ENCODE data around the gene DDX1. TPM values are rescaled to one million over a fixed set of nuclear protein-coding genes. Genes with fewer than 3 reads are reported as not detected.
"Not testable (repeated sequence)": the region's sequence is repeated elsewhere in the genome, so short reads cannot be mapped to it uniquely, and the experiment has no call there.

The DDX1 gene
- total RNA-seq = 167 TPM
- long read RNA-seq, transcript DDX1-201 (26 exons, 2,739 nt) = major isoform, 300 of 375 reads
- long read RNA-seq, partial matches to known transcripts = 52 of 375 reads
- long read RNA-seq, other reads (novel, unspliced or antisense) = 23 of 375 reads

DNA sequence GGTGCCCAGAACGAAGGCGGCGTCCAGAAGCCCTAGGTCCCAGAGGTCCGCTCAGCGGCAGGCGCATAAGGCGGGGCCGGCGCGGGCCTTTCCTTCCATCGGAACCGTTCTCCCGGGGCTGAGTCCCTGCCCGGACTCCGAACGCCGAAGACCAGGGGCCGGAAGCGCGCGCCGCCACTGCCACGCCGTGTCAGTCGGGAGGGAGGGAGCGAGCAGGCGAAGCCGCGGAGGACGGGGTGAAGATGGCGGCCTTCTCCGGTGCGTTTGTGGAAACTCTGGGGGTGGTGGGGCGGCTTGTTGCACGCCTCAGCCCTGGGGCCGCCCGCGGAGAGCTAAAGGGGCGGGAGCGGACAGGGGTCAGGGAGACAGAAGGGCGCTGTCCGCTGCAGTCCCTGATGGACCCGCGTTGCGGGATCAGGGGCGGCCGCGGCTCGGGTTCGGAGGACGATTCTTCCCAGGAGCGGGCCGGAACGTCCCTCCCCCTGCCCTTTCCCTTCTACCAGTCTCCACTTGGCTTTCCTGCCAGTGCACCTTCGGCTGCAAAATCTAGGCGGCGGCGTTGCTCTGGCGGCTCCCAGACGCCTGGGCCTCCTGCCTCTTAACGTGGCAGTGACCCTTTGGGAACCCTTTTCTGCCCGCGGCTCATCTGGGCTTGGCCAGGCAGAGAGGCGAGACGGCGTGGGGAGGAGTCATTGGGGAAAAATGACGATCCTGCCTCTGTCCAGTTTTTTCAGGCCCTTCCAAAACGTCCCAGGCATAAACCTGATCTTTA, at the start of gene DDX1:
Gene DDX1, plus strand, starts transcription at position 177 of the 772 bp plus-strand sequence. Its CDS starts 66 bp downstream, at position 243.
- intact Hi-C loops (cut with micrococcal nuclease) = no loop called here
- DNase-seq (peak; percentile 91), ATAC-seq (peak; percentile 94)

DNA sequence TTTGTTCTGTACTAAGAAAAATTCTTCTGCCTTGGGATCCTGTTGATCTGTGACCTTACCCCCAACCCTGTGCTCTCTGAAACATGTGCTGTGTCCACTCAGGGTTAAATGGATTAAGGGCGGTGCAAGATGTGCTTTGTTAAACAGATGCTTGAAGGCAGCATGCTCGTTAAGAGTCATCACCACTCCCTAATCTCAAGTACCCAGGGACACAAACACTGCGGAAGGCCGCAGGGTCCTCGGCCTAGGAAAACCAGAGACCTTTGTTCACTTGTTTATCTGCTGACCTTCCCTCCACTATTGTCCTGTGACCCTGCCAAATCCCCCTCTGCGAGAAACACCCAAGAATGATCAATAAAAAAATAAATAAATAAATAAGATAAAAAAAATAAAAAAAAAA, 49.4 kb upstream of the DDX1 start:
- DNase-seq; intact Hi-C loops (cut with micrococcal nuclease): not testable (repeated sequence)
- peak; percentile 54 for ATAC-seq

GRCh38 chr2:15543053-15543452, 48.6 kb upstream of the DDX1 start:
- intact Hi-C loops (cut with micrococcal nuclease) = no loop called here
- DNase-seq (no peak), ATAC-seq (peak; percentile 46)

- intact Hi-C loops (cut with micrococcal nuclease) = no loop called here
- ATAC-seq = no peak
- no peak for DNase-seq
These were observed 48.1 kb upstream of the DDX1 start for GRCh38 chr2:15543541-15543940.

DNA sequence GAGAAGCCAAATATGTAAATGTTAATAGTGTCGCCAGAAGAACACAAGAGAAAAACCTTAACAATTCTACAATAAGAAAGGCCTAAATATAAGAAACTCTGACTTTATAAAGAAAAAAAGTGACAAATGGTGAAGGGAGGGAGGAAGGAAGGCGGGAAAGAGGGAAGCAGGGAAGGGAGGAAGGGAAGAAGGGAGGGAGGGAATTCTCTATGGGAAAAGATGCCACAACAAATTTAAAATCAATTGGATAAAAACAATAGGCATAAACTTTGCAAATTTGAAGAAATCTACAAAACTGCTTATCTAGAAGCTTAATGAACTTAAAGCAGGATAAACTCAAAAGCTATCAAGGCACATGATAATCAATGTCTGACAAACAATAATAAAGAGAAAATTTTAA, 47.4 kb upstream of the DDX1 start:
- intact Hi-C loops (cut with micrococcal nuclease) = no loop called here
- DNase-seq (no peak), ATAC-seq (no peak)

DNA sequence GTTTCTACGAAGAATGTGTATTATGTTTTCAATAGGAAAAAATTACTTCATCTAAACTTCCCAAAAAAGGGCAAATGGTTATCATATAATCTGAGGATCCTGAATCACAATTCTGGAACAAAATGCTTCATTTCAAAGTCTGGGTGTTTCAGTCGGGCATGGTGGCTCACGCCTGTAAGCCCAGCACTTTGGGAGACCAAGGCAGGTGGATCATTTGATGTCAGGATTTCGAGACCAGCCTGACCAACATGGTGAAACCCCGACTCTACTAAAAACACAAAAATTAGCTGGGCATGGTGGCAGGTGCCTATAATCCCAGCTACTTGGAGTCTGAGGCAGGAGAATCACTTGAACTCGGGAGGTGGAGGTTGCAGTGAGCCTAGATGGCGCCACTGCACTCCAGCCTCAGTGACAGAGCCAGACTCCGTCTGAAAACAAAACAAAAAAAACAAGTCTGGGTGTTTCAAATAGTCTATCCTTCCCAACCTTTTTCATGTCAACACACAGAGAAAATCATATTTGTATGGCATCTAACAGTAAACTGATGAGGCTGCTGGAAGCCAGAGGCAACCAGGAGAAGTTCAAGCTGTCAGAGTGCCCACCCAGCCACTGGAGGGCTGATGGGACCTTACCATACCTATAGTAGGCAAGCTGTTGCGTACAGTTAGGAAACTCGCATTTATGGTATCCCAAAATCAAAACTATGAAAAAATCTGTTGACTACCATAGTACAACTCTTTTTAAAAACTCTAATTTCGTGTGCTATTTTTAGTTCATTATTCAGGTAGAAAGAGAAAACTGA, 45.2 kb upstream of the DDX1 start:
- ATAC-seq = no peak
- no peak for DNase-seq
- intact Hi-C loops (cut with micrococcal nuclease) = no loop called here

DNA sequence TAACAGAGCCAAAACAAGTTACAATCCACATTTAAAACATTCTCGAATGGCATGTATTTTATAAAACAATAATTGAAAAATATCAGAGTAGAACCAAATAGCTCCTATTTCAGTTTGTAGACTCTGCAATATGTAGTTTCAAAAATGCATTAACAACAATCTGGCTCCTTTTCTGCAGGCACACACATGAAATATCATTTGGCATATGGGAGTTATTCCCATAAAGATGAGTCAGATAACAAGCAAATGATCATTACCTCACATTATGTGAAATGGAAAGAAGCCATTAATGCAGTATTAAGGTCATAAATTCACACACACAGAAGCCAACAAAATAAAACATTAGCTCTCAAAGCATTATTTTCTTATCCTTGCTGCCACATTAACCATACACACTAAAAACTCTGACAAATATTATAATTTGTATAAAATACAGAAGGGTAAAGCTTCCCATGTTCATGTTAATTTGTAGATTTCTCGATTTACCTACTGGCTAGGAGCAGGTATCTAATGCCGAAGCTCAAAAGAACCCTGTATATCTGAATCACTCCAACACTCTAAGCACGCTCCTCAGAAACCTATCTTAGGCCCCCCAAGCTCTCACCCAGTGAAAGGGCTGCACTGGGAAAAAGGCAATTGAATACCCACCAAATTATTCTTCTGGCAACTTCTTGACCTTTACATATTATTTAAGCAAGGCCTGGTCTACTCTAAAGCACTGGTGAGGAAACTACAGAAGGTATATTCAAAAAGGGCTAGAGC, 44.4 kb upstream of the DDX1 start:
- DNase-seq = no peak
- no peak for ATAC-seq
- intact Hi-C loops (cut with micrococcal nuclease) = no loop called here

DNA sequence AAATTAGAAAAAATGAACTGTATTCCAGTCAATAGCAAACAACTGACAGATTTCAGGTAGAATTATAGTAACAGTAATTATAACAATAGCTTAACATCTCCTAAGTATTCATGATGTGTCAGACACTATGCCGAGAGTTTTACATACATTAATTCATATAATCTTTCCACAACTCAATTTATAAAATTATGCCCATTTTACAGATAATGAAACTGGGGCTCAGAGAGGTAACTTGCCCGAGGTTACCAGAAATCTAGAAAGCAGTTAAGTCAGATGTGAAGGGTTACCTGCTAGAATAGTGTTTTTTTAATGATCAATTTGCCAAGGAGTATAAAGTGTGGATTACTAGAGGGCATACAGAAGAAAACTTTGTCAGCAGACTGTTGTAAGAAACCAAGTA, 42.7 kb upstream of the DDX1 start:
- ATAC-seq (no peak), DNase-seq (no peak)
- intact Hi-C loops (cut with micrococcal nuclease) = no loop called here

DNA sequence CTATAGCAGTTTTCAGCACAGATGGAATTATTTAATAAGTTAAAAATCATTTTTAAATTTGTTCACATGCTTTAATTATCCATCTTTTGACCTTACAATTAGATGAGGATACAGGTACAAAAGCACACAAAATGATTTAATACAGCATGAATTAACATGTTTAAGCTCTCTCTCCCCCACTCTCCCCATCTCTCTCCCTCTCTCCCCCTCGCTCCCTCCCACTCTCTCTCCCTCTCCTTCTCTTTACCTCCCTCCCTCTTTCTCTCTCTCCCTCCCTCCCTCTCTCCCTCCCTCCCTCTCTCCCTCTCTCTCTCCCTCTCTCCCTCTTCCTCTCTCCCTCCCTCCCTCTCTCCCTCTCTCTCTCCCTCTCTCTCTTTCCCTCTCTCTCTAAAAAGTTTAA, 38.1 kb upstream of the DDX1 start:
- no peak for DNase-seq
- intact Hi-C loops (cut with micrococcal nuclease) = no loop called here
- no peak for ATAC-seq

GRCh38 chr2:15553951-15554350, 37.7 kb upstream of the DDX1 start:
- DNase-seq (no peak), ATAC-seq (no peak)
- intact Hi-C loops (cut with micrococcal nuclease) = no loop called here

DNA sequence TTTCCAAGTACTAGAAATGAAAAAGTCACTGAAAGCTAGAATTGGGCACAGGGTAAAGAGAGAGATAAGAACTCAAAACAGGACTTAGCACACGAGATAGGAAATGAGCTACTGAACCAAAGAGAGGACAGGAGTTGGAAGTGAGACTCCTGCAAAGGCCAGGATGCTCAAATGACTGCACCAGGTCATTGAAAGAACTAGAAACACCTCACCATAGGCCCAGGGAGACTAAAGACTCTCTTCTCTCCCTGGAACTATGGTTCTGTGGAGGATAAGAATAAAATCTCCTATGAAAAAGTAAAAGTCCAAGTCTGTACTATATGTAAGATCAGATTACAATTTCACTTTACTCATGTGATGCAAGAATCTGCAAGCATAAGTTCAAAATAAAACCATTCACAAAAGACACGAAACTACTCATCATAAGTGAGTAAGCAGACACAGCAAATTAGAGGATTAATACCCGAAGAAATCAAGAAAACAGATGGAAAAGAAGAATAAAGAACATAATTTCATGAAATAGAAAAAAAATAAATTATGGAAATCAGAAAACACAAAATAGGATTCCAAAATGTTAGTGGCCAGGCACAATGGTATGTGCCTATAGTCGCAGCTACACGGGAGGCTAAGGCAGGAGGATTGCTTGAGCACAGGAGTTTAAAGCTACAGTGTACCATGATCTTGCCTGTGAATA, 37.0 kb upstream of the DDX1 start:
- DNase-seq (no peak), ATAC-seq (no peak)
- intact Hi-C loops (cut with micrococcal nuclease) = no loop called here

- no peak for ATAC-seq
These were observed 35.9 kb upstream of the DDX1 start for GRCh38 chr2:15555760-15556193.

DNA sequence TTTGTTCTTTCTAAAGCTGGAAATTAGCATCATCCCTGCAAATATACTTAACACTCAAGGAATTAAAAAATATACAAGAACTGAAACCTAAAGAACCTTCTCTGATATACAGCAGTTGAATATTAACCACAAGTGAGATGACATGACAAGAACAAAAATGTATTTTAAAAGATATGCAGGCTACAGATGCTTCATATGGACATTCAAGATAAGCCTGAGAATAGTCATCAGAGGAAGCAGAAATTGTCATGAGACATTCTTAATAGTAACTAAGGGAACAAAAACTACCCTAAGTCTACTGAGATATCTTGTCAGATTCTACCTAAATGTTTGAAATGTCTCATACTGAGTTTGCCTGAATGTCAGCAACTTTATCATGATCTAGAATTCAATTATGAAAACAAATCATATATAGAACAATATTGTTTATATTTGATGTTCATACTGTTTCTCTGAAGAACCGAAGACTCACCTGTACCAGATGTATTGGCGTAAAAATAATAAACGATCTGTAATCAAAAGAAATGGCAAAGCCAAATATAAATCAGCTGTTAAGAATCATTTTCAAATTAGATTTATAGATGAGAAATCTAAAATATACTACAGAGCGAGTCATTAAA, 35.2 kb upstream of the DDX1 start:
- intact Hi-C loops (cut with micrococcal nuclease) = no loop called here
- no peak for DNase-seq

More at GRCh38 chr2:15555760-15556193, 35.9 kb upstream of the DDX1 start:
- intact Hi-C loops (cut with micrococcal nuclease) = no loop called here
- no peak for DNase-seq

DNA sequence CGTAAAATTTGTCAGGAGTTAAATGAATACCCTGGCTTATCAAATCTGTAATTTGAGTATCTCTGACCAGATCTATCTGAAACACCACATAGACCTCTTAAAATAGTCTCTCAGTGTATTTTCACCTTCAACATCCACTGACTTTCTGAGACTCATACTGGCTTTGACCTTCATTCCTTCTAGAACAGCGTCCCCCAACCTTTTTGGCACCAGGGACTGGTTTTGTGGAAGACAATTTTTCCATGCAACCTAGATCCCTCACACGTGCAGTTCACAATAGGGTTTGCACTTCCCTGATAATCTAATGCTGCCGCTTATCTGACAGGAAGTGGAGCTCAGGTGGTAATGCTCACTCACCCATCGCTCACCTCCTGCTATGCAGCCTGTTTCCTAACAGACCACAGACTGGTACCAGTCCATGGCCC, 33.8 kb upstream of the DDX1 start:
- no peak for ATAC-seq

More for the DNA sequence above, 35.2 kb upstream of the DDX1 start:
- ATAC-seq = no peak

DNA sequence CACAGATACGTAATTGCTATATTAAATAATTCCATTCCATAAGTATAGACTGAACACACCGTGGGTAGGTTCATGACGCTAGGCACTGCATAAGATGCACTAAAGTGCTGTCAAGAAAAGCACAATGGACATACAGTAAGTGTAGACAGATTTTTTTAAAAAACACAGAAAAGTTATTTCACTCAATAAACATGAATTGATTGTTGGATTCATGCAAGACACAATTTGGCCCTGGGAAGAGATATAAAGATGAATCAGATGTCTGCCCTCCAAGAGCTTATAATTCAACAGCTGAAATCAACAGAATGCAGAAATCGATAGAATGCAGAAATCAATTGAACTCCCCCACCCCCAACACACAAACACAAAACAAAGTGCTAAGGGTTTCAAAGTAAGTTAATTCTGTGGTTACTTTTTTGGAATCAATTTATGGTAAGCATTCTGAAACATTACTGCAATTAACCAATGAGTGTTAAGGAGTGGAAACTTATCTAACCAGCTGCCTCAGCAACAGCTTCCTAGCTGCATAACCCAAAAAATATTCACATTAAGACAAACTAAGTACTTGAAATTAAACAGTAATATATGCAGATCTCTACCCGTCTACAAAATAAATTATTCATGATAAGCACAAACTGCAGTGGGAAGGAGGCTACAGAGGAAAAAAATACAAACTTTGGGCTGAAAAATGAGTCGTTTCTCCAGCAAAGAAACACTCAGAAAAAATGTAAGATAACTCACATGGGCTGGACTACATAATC, 32.1 kb upstream of the DDX1 start:
- DNase-seq = no peak
- no peak for ATAC-seq
- intact Hi-C loops (cut with micrococcal nuclease) = no loop called here

More for the DNA sequence above, 33.8 kb upstream of the DDX1 start:
- DNase-seq = no peak
- intact Hi-C loops (cut with micrococcal nuclease) = no loop called here

- intact Hi-C loops (cut with micrococcal nuclease) = no loop called here
- ATAC-seq = peak; percentile 52
- DNase-seq = no peak
These were observed 31.3 kb upstream of the DDX1 start for GRCh38 chr2:15560140-15560987.

Measured in left ventricle myocardium superior (tissue), 1 donor.